Calu3 (cell line): ENCODE data around the gene RANBP9. TPM values are rescaled to one million over a fixed set of nuclear protein-coding genes. Genes with fewer than 3 reads are reported as not detected.

ENCODE experiments used
- BruUV-seq: library from RNA; stranded (reverse); fragments of 400-500 nt; replicated peaks from 2 replicates; lab custom pipeline; 2021; lab: Mats Ljungman, UMichigan
- CTCF ChIA-PET: fragments of 300-600 bp; sonication (Branson Sonifier 250); formaldehyde crosslinking; loops from one replicate; lab custom pipeline; 2022; ENCODE audit warnings: antibody characterized with exemption; lab: Charles Lee
- DNase-seq: peaks from one replicate; pipeline ENCODE4 v3.0.0; 2022
- H3K27ac Mint-ChIP-seq: one replicate; pipeline ENCODE4 v1.8.0; 2022; ENCODE audit warnings: mixed read lengths; ENCODE audit not compliant: unreplicated experiment
- H3K27me3 Mint-ChIP-seq: one replicate; pipeline ENCODE4 v1.8.0; 2022; ENCODE audit warnings: mixed read lengths; ENCODE audit not compliant: unreplicated experiment
- H3K36me3 Mint-ChIP-seq: one replicate; pipeline ENCODE4 v1.8.0; 2022; ENCODE audit warnings: mild to moderate bottlenecking, moderate library complexity, mixed read lengths; ENCODE audit not compliant: insufficient read depth, unreplicated experiment
- H3K4me1 Mint-ChIP-seq: one replicate; pipeline ENCODE4 v1.8.0; 2022; ENCODE audit warnings: mild to moderate bottlenecking, low read depth, mixed read lengths; ENCODE audit not compliant: unreplicated experiment
- H3K4me3 Mint-ChIP-seq: one replicate; pipeline ENCODE4 v1.8.0; 2022; ENCODE audit warnings: mild to moderate bottlenecking, low read depth, moderate library complexity, mixed read lengths; ENCODE audit not compliant: unreplicated experiment
- H3K9me3 Mint-ChIP-seq: one replicate; pipeline ENCODE4 v1.8.0; 2022; ENCODE audit warnings: low read depth, mixed read lengths; ENCODE audit not compliant: unreplicated experiment
- intact Hi-C: fragments of 100-400 bp; cut with micrococcal nuclease; formaldehyde crosslinking; loops from one replicate; pipeline ENCODE4 v1.10.0; 2022; ENCODE audit not compliant: unreplicated experiment
- total RNA-seq: library from RNA; stranded (reverse); gene quantifications from 2 replicates; pipeline ENCODE4 v1.2.3, GENCODE V29; 2022
- TF ChIP-seq, protein P1 (sequence below): fragments of 200-600 bp; IDR thresholded peaks from one replicate; pipeline ENCODE4 v1.8.0; 2022; ENCODE audit warnings: antibody characterized with exemption; ENCODE audit not compliant: unreplicated experiment

RANBP9 gene
- total RNA-seq, 1 experiment from 2014 or later: 20.4 TPM

DNA sequence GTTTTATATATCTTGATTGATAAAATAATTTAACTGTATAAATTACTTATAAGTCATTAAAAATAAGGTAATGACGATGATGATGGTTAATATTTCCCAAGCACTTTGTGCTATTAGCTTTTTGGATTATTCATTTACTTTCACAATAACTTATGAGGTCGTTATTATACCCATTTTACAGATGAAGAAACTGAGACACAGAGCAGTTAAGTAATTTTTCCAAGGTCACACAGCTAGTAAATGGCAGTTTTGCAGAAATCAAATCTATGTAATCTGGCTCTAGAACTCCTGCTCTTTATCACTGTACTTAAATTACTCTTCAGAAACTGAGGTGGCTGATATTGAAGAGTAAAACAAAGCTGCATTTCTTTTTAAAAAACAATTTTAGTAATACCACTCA lies 78.3 kb downstream of the RANBP9 start:
- Mint-ChIP-seq H3K36me3 (peaks cover 13% of the 10 kb centered on the region), H3K27me3 (no peaks in the 10 kb centered on the region), H3K4me3 (no peak overlapping the region), H3K4me1 (no peaks in the 10 kb centered on the region), H3K27ac (no peak overlapping the region), H3K9me3 (no peaks in the 10 kb centered on the region)
- intact Hi-C loops: no loop called here
- CTCF ChIA-PET: no interaction called here
- DNase-seq: no peak
- no TSS peak for BruUV-seq
- TF ChIP-seq, protein P1, sequence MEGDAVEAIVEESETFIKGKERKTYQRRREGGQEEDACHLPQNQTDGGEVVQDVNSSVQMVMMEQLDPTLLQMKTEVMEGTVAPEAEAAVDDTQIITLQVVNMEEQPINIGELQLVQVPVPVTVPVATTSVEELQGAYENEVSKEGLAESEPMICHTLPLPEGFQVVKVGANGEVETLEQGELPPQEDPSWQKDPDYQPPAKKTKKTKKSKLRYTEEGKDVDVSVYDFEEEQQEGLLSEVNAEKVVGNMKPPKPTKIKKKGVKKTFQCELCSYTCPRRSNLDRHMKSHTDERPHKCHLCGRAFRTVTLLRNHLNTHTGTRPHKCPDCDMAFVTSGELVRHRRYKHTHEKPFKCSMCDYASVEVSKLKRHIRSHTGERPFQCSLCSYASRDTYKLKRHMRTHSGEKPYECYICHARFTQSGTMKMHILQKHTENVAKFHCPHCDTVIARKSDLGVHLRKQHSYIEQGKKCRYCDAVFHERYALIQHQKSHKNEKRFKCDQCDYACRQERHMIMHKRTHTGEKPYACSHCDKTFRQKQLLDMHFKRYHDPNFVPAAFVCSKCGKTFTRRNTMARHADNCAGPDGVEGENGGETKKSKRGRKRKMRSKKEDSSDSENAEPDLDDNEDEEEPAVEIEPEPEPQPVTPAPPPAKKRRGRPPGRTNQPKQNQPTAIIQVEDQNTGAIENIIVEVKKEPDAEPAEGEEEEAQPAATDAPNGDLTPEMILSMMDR: no peak

- DNase-seq: no peak
- intact Hi-C loops: no loop called here
- H3K9me3 Mint-ChIP-seq: no peaks in the 10 kb centered on the region
- TF ChIP-seq, protein P1: no peak
- BruUV-seq: no TSS peak
- H3K27me3 Mint-ChIP-seq: no peaks in the 10 kb centered on the region
- peaks cover 12% of the 10 kb centered on the region for H3K36me3 Mint-ChIP-seq
- no peak overlapping the region for H3K4me3 Mint-ChIP-seq
- H3K27ac Mint-ChIP-seq: no peak overlapping the region
- no peaks in the 10 kb centered on the region for H3K4me1 Mint-ChIP-seq
- CTCF ChIA-PET: no interaction called here
Measured at GRCh38 chr6:13630499-13630898, 81.1 kb downstream of the RANBP9 start.

DNA sequence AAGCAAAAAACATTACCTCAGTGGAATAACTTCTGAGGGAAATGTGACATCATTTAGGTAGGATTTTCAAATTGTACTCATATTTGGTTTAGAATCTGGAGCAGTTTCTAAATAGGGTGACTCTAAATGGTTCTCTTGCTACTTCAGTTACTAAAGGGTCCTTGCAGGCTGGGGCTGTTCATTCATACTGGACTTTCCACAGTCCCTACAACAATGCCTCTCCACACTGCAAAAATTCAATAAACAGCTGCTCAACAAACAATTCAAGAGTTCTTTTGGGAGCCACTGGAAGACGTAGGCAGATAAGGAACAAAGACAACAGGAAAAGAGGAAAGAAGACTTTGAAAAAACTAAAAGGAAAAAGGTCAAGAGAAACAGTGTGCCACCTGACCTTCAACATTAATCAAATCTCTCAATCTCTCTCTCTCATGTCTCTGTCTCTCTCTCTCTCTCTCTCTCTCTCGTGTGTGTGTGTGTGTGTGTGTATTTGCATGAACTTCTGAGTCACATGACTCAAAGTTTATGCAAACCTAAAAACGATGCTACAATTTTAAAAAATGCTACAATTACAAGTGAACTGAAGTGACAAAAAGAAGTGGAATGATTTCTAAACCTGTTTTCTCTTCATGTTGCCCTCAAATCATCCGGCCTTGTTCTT lies 82.0 kb downstream of the RANBP9 start:
- no peaks in the 10 kb centered on the region for H3K9me3 Mint-ChIP-seq
- CTCF ChIA-PET: no interaction called here
- intact Hi-C loops: no loop called here
- DNase-seq: no peak
- BruUV-seq: no TSS peak
- TF ChIP-seq, protein P1: no peak
- H3K27ac Mint-ChIP-seq: no peak overlapping the region
- H3K4me3 Mint-ChIP-seq: no peak overlapping the region
- no peaks in the 10 kb centered on the region for H3K27me3 Mint-ChIP-seq
- no peaks in the 10 kb centered on the region for H3K4me1 Mint-ChIP-seq
- peaks cover 9% of the 10 kb centered on the region for H3K36me3 Mint-ChIP-seq

- peaks cover 14% of the 10 kb centered on the region for H3K36me3 Mint-ChIP-seq
- H3K27me3 Mint-ChIP-seq: no peaks in the 10 kb centered on the region
- BruUV-seq: no TSS peak
- TF ChIP-seq, protein P1: no peak
- H3K9me3 Mint-ChIP-seq: no peaks in the 10 kb centered on the region
- peak; percentile 12 for DNase-seq
- H3K27ac Mint-ChIP-seq: no peak overlapping the region
- H3K4me1 Mint-ChIP-seq: no peaks in the 10 kb centered on the region
- CTCF ChIA-PET: interaction anchor here (0.6 to 1.1 kb wide), 3 partner anchors 10 to 252 kb away, joined by 3 to 5 read pairs (median 3); partner anchors contain the start of gene NOL7
- no peak overlapping the region for H3K4me3 Mint-ChIP-seq
- intact Hi-C loops: no loop called here
Measured at GRCh38 chr6:13624871-13625288, 86.8 kb downstream of the RANBP9 start.
